PC-3 (cell line): ENCODE measurements around the gene GPR152. TPM values are rescaled to one million over a fixed set of nuclear protein-coding genes. Genes with fewer than 3 reads are reported as not detected.
A peak's percentile ranks its signal among the peaks of the same experiment; 100 is the strongest.
"Not testable (repeated sequence)": the region's sequence is repeated elsewhere in the genome, so short reads cannot be mapped to it uniquely, and the experiment has no call there.

Source experiments
- ATAC-seq: fragments of 200-7000 bp; cut with Tn5 transposase; 2 replicates; pipeline ENCODE4 v1.9.1; 2020; ENCODE audit warnings: mild to moderate bottlenecking, moderate library complexity
- BruUV-seq: library from RNA; stranded (reverse); fragments of 400-500 nt; replicated peaks from 2 replicates; lab custom pipeline; 2021; lab: Mats Ljungman, UMichigan
- CTCF ChIA-PET: fragments of 300-600 bp; sonication (Branson Sonifier 250); formaldehyde crosslinking; loops from one replicate; lab custom pipeline; 2022; ENCODE audit warnings: antibody characterized with exemption; lab: Charles Lee
- POLR2A ChIA-PET: fragments of 300-600 bp; sonication (Branson Sonifier 250); formaldehyde crosslinking; loops from one replicate; lab custom pipeline; 2022; ENCODE audit warnings: antibody characterized with exemption; ENCODE audit not compliant: unreplicated experiment; lab: Charles Lee
- DNase-seq: peaks from one replicate; pipeline ENCODE4 v3.0.0-alpha.2; 2015
- H2AFZ ChIP-seq: fragments of 300-600 bp; sonication (generic); 2 replicates; pipeline ENCODE4 v1.6.0; 2016; ENCODE audit warnings: antibody characterized with exemption, low read length
- H3F3A ChIP-seq: fragments of 300-600 bp; sonication (generic); one replicate; pipeline ENCODE4 v1.6.0; 2017; ENCODE audit warnings: antibody characterized with exemption, low read length, control low read depth, mild to moderate bottlenecking; ENCODE audit not compliant: unreplicated experiment
- H3K27ac ChIP-seq: fragments of 300-600 bp; sonication (generic); 2 replicates; pipeline ENCODE4 v1.5.1; 2016; ENCODE audit warnings: mild to moderate bottlenecking, low read length
- H3K27me3 ChIP-seq: fragments of 300-600 bp; sonication (generic); 2 replicates; pipeline ENCODE4 v1.6.1; 2016; ENCODE audit warnings: low read length, mixed read lengths
- H3K36me3 ChIP-seq: fragments of 300-600 bp; sonication (generic); 2 replicates; pipeline ENCODE4 v1.6.1; 2016; ENCODE audit warnings: low read depth, mixed run types, low read length, mixed read lengths
- H3K4me1 ChIP-seq: fragments of 300-600 bp; sonication (generic); 2 replicates; pipeline ENCODE4 v1.5.1; 2016; ENCODE audit warnings: low read length; ENCODE audit not compliant: insufficient read depth
- H3K4me2 ChIP-seq: fragments of 300-600 bp; sonication (generic); 2 replicates; pipeline ENCODE4 v1.6.0; 2016; ENCODE audit warnings: low read length
- H3K4me3 ChIP-seq: fragments of 300-600 bp; sonication (generic); 2 replicates; pipeline ENCODE4 v1.5.1; 2016; ENCODE audit warnings: mild to moderate bottlenecking, low read length, mixed read lengths
- H3K79me2 ChIP-seq: fragments of 300-600 bp; sonication (generic); 2 replicates; pipeline ENCODE4 v1.6.1; 2017; ENCODE audit warnings: low read length, mixed read lengths
- H3K9ac ChIP-seq: fragments of 300-600 bp; sonication (generic); 2 replicates; pipeline ENCODE4 v1.6.0; 2016; ENCODE audit warnings: mild to moderate bottlenecking, low read length
- H3K9me2 ChIP-seq: fragments of 300-600 bp; sonication (generic); replicated peaks from 2 replicates; pipeline ENCODE4 v1.6.1; 2016; ENCODE audit warnings: mixed run types, low read length, mixed read lengths
- H3K9me3 ChIP-seq: fragments of 300-600 bp; sonication (generic); 2 replicates; pipeline ENCODE4 v1.6.1; 2016; ENCODE audit warnings: low read length, mixed read lengths
- H4K20me1 ChIP-seq: fragments of 300-600 bp; sonication (generic); 2 replicates; pipeline ENCODE4 v1.6.1; 2016; ENCODE audit warnings: low read length, mixed read lengths
- EZH2 ChIP-seq: fragments of 300-600 bp; sonication (generic); IDR thresholded peaks from one replicate; pipeline ENCODE4 v1.6.1; 2017; ENCODE audit warnings: antibody characterized with exemption, mild to moderate bottlenecking, low read length; ENCODE audit not compliant: unreplicated experiment
- EZH2phosphoT487 ChIP-seq: fragments of 300-600 bp; sonication (generic); IDR thresholded peaks from 2 replicates; pipeline ENCODE4 v1.6.1; 2018; ENCODE audit warnings: mild to moderate bottlenecking, antibody characterized with exemption, low read length, borderline replicate concordance
- intact Hi-C: fragments of 100-400 bp; cut with micrococcal nuclease; formaldehyde crosslinking; loops from 2 replicates; pipeline ENCODE4 v1.9.0; 2023
- total RNA-seq: library from RNA; depleted of rRNA; stranded (reverse); fragments of >200 nt; gene quantifications from 2 replicates; pipeline ENCODE4 v1.2.3, GENCODE V29; 2014
- TF ChIP-seq, protein P1 (sequence below): fragments of 300-600 bp; sonication (generic); conservative IDR thresholded peaks from 2 replicates; pipeline ENCODE4 v1.5.1; 2017; ENCODE audit warnings: antibody characterized with exemption, low read depth, mild to moderate bottlenecking, low read length

The GPR152 gene
- total RNA-seq, 1 experiment from 2014 or later = not detected

DNA sequence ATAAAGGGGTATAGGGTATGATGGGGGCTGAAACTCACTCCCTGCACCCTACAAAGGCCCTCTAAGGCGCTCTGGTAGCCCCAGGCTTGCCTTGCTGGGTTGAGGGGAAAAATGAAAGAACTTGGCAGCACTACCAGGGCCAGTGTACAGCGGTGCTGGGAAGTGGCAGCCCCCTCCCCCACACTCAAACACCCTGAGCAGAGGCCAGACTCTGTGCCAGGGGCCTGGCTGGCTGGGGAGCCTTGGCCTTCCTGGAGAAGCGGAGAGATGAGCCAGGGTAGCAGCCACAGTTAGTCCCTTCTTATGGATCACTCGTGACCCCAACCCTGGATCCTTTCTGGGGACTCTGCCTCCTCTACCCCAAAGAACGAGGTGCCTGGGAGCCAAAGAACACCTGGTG lies 13.8 kb upstream of the GPR152 start:
- H3K27ac ChIP-seq = no peak overlapping the region
- ATAC-seq (no peak), DNase-seq (no peak)
- H3K27me3 ChIP-seq = no peaks in the 10 kb centered on the region
- no peak overlapping the region for H2AFZ ChIP-seq
- H3K79me2 ChIP-seq = peaks cover 28% of the 10 kb centered on the region
- CTCF ChIA-PET = no interaction called here
- intact Hi-C loops = loop anchor here (5.0 kb wide), 1 partner anchor 39 kb away; the partner anchor contains the start of gene RPS6KB2
- no peaks in the 10 kb centered on the region for H3K36me3 ChIP-seq
- TF ChIP-seq, protein P1, sequence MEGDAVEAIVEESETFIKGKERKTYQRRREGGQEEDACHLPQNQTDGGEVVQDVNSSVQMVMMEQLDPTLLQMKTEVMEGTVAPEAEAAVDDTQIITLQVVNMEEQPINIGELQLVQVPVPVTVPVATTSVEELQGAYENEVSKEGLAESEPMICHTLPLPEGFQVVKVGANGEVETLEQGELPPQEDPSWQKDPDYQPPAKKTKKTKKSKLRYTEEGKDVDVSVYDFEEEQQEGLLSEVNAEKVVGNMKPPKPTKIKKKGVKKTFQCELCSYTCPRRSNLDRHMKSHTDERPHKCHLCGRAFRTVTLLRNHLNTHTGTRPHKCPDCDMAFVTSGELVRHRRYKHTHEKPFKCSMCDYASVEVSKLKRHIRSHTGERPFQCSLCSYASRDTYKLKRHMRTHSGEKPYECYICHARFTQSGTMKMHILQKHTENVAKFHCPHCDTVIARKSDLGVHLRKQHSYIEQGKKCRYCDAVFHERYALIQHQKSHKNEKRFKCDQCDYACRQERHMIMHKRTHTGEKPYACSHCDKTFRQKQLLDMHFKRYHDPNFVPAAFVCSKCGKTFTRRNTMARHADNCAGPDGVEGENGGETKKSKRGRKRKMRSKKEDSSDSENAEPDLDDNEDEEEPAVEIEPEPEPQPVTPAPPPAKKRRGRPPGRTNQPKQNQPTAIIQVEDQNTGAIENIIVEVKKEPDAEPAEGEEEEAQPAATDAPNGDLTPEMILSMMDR = no peak
- TF ChIP-seq EZH2 (no peak), EZH2phosphoT487 (no peak)
- peaks cover 41% of the 10 kb centered on the region for H3K4me1 ChIP-seq
- POLR2A ChIA-PET = interaction anchor here (0.7 kb wide), 1 partner anchor 92 kb away, joined by 4 read pairs; no protein-coding TSS in a partner anchor
- no peak overlapping the region for H3K9ac ChIP-seq
- no peaks in the 10 kb centered on the region for H3K9me2 ChIP-seq
- no peaks in the 10 kb centered on the region for H3K9me3 ChIP-seq
- no peaks in the 10 kb centered on the region for H4K20me1 ChIP-seq
- peaks cover 13% of the 10 kb centered on the region for H3F3A ChIP-seq
- no peak overlapping the region for H3K4me3 ChIP-seq
- BruUV-seq = no TSS peak
- no peak overlapping the region for H3K4me2 ChIP-seq

DNA sequence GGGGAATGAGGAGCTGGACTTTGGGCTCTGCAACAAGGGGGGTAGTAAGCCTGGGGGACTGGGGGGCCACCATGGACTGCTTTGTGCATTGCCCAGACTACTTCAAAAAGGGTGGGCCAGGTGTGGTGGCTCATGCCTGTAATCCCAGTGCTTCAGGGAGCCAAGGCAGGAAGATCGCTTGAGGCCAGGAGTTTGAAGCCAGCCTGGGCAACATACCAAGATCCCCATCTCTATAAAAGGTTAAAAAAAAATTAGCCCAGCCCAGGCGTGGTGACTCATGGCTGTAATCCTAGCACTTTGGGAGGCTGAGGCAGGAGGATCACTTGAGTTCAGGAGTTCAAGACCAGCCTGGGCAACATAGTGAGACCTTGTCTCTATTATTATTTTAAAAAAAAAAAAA lies 13.0 kb upstream of the GPR152 start:
- intact Hi-C loops = loop anchor here (5.0 kb wide), 1 partner anchor 38 kb away; the partner anchor contains the start of gene RPS6KB2

DNA sequence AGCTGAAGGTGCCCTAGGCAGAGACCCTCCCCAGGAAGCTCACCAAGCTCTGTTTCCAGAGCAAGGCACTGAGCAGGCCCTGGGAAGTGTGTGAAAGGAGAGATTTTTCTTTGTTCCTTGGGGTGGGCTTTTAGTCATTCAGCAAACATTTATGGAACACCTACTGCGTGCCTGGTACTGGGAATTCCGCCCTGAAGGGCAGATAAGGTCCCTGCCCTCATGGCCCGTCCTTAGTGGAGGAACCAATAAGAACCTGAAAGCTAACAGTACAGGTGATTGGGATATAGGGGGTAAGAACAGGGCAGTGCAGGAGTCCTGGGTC lies 12.6 kb upstream of the GPR152 start:
- peak overlapping the region; percentile 75 for H3K4me3 ChIP-seq
- POLR2A ChIA-PET = no interaction called here
- CTCF ChIA-PET = no interaction called here
- H3K9me3 ChIP-seq = no peaks in the 10 kb centered on the region
- BruUV-seq = no TSS peak
- H4K20me1 ChIP-seq = no peaks in the 10 kb centered on the region
- H3K27ac ChIP-seq = peak overlapping the region; percentile 97
- no peak for TF ChIP-seq EZH2
- TF ChIP-seq EZH2phosphoT487 = no peak
- TF ChIP-seq, protein P1 = no peak
- no peaks in the 10 kb centered on the region for H3K9me2 ChIP-seq
- peak overlapping the region; percentile 94 for H3K9ac ChIP-seq
- no peaks in the 10 kb centered on the region for H3K36me3 ChIP-seq
- ATAC-seq = peak; percentile 1; the same call in 1 of the 2 replicates
- H3K4me1 ChIP-seq = peaks cover 41% of the 10 kb centered on the region
- peaks cover 13% of the 10 kb centered on the region for H3F3A ChIP-seq
- H2AFZ ChIP-seq = peak overlapping the region; percentile 51
- intact Hi-C loops = loop anchor here (5.0 kb wide), 1 partner anchor 38 kb away; the partner anchor contains the start of gene RPS6KB2
- peak; percentile 81 for DNase-seq
- peaks cover 28% of the 10 kb centered on the region for H3K79me2 ChIP-seq
- H3K4me2 ChIP-seq = peak overlapping the region; percentile 95
- no peaks in the 10 kb centered on the region for H3K27me3 ChIP-seq

More for the DNA sequence above, 13.0 kb upstream of the GPR152 start:
- H3K4me2 ChIP-seq = peak overlapping the region; percentile 95
- ATAC-seq, H3K9me2 ChIP-seq, H4K20me1 ChIP-seq, H3K27me3 ChIP-seq, H2AFZ ChIP-seq, CTCF ChIA-PET, BruUV-seq, POLR2A ChIA-PET, H3K36me3 ChIP-seq, H3K9me3 ChIP-seq: not testable (repeated sequence)
- DNase-seq = peak; percentile 78
- peak overlapping the region; percentile 97 for H3K27ac ChIP-seq
- H3K9ac ChIP-seq = peak overlapping the region; percentile 94
- H3F3A ChIP-seq = peaks cover 13% of the 10 kb centered on the region
- H3K4me3 ChIP-seq = peak overlapping the region; percentile 75
- H3K4me1 ChIP-seq = peaks cover 41% of the 10 kb centered on the region
- H3K79me2 ChIP-seq = peaks cover 28% of the 10 kb centered on the region
